ENCODE data around the gene SUGT1.

SUGT1 gene

GRCh38 chr13:52736891-52737290, 84.3 kb downstream of the SUGT1 start:
- DNase-seq (ENCODE audit: low read depth in 2 of 2, low spot score in 1 of 2): no peak

- DNase-seq (ENCODE audit: low read depth in 2 of 2, low spot score in 1 of 2): no peak
These were observed 84.8 kb downstream of the SUGT1 start for GRCh38 chr13:52737451-52737850.

GRCh38 chr13:52737965-52738364, 85.3 kb downstream of the SUGT1 start:
- DNase-seq (ENCODE audit: low read depth in 2 of 2, low spot score in 1 of 2): no peak

GRCh38 chr13:52738719-52739467, 86.3 kb downstream of the SUGT1 start:
- DNase-seq (ENCODE audit: low read depth in 2 of 2, low spot score in 1 of 2): no peak

- no peak for DNase-seq (ENCODE audit: low read depth in 2 of 2, low spot score in 1 of 2)
These were observed 86.9 kb downstream of the SUGT1 start, which contains the start of gene CNMD for GRCh38 chr13:52739468-52740071. CNMD (minus strand) TSS chr13:52739820; CDS start chr13:52739701, 119 bp downstream.

- DNase-seq (ENCODE audit: low read depth in 2 of 2, low spot score in 1 of 2): no peak
These were observed 90.9 kb downstream of the SUGT1 start for GRCh38 chr13:52743569-52743968.

- DNase-seq (ENCODE audit: low read depth in 2 of 2, low spot score in 1 of 2): no peak
These were observed 91.4 kb downstream of the SUGT1 start for GRCh38 chr13:52743988-52744387.

- no peak for DNase-seq (ENCODE audit: low read depth in 2 of 2, low spot score in 1 of 2)
These were observed 92.3 kb downstream of the SUGT1 start for GRCh38 chr13:52744842-52745375.

- no peak for DNase-seq (ENCODE audit: low read depth in 2 of 2, low spot score in 1 of 2)
These were observed 93.5 kb downstream of the SUGT1 start for GRCh38 chr13:52746141-52746540.

GRCh38 chr13:52749419-52749818, 96.8 kb downstream of the SUGT1 start:
- no peak for DNase-seq (ENCODE audit: low read depth in 2 of 2, low spot score in 1 of 2)

All from stimulated activated CD8-positive, alpha-beta memory T cell treated with anti-CD3 and anti-CD28 coated beads, Interleukin-4, amount 100 ng/mL, for 1 hour (primary cell).